ENCODE results near the gene PCSK5.
"Not testable (repeated sequence)": the region's sequence is repeated elsewhere in the genome, so short reads cannot be mapped to it uniquely, and the experiment has no call there.

Gene PCSK5

GRCh38 chr9:75890472-75891276, at the start of gene PCSK5:
Gene PCSK5 (plus strand): TSS chr9:75890673. CDS start chr9:75891182, 509 bp downstream.
- peak; percentile 68 to 77 for DNase-seq (ENCODE audit: low read depth in 2 of 2)

GRCh38 chr9:75844321-75844720, 46.2 kb upstream of the PCSK5 start:
- no peak for DNase-seq (ENCODE audit: low read depth in 2 of 2)

DNA sequence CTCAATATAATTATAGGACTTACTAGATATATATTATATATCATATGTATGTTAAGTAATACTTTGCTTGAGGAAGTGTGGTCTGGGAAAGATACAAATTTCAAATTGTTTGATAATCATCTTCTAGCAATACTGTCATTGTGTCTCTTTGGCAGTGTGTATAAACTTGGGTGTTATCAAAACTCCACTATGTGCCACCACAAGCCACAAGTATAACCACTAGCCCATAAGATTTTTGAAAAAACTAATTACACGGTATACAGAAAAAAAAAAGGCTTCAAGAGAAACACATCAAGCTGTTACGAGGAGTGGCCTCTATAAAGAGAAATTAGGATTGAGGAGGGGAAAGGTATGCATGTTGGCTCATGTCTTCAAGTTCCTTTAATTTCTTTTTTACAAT, 44.7 kb upstream of the PCSK5 start:
- no peak for DNase-seq (ENCODE audit: low read depth in 2 of 2)

DNA sequence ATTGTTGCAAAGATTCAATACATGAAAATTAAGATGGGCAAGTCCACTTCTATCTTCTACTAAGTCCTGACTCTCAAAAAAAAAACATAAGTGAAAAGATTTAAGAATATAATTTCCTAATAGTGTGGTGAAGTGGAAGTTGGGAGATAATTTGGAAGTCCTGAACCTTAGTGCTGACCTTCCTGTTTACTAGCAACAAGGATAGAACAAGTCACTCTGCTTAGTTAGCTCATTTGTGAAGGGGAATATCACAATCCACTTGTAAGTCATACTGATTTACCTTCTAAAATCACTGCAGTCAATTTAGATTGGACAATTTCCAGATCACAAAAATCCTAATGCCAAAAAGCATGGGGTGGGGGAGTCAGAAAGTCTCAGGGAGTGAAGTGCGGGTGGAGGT, 43.4 kb upstream of the PCSK5 start:
- DNase-seq (ENCODE audit: low read depth in 2 of 2) = no peak

DNA sequence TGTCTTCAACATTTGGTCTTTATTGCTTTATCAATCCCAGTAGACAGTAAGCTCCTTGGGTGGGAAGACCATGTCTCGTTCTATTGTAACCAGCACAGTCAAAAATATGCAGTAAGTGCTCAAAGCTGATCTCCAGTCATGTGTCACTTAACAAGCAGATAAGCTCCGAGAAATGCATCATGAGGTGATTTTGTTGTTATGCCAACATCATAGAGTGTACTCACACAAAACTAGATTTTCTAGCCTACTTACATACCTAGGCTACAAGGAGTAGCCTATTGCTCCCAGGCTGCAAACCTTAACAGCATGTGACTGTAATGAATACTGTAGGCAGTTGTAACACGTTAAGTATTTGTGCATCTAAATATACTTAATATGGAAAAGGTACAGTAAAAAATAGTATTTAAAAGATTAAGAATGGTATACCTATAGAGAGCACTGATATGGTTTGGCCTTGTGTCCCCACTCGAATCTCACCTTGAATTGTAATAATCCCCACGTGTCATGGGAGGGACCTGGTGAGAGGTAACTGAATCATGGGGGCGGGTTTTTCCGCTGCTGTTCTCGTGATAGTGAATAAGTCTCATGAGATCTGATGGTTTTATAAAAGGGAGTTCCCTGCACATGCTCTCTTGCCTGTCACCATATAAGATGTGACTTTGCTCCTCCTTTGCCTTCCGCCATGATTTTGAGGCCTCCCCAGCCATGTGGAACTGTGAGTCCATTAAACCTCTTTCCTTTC, 39.8 kb upstream of the PCSK5 start:
- DNase-seq (ENCODE audit: low read depth in 2 of 2) = no peak

GRCh38 chr9:75851917-75852316, 38.6 kb upstream of the PCSK5 start:
- DNase-seq (ENCODE audit: low read depth in 2 of 2) = no peak

DNA sequence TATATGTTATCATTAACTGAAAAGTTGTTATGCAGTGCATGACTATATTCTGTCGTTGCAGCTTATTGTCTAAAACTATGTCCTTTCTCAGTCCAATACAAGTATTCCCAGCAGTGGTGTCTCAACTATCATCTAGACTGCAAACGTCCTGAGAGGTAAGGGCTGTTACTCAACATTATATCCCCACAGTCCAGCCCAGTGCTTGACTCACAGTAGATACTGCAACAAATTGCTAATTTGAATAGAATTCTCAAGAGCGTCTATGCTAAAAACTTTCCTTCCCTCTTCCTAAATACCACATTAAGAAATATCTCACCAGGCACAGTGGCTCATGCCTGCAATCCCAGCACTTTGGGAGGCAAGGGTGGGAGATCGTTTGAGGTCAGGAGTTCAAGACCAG, 37.7 kb upstream of the PCSK5 start:
- no peak for DNase-seq (ENCODE audit: low read depth in 2 of 2)

DNA sequence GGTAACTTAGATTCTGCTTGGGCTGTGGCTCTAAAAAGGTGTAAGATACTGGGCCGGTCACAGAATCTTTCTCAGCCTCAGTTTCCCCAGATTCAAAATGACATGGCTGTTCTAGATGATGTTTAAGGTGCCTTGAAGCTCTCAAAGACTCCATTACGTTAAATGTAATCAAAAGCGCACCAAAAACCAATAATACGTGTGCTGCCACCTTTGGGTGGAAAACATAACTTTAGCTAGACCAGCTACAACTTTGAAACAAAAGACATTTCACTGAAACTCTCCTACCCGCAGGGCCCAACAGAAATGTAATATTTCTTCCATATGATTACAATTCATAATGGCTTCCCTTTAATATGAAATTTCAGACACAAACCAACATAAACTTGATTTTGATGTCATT, 35.0 kb upstream of the PCSK5 start:
- DNase-seq (ENCODE audit: low read depth in 2 of 2) = no peak

DNA sequence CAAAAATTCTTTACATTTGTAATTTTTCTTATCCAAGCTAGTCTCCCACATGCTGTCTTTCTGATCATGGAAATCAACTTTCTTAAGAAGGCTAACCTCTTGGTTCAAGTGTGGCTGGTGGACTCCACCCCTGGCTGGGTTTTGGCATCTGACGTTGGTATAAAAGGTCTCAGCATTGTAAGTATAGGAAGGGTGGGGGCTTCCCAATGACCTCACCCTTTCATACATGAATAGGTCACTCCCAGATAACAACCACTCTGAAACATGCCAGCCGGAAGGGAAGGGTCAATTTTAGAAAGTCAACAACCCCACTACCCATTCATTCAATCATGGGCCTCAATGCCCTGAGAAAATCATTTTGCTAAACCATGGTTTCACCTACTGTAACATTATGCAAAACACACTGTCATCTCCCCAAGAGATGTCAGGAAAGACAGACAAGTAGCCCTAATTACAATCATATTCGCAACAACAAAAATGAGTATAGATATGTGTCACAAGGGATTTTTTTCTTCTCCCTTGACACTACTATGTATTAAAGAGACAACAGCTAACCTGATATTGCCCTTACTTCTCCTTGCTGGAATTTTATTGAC, 31.9 kb upstream of the PCSK5 start:
- DNase-seq (ENCODE audit: low read depth in 2 of 2) = no peak

DNA sequence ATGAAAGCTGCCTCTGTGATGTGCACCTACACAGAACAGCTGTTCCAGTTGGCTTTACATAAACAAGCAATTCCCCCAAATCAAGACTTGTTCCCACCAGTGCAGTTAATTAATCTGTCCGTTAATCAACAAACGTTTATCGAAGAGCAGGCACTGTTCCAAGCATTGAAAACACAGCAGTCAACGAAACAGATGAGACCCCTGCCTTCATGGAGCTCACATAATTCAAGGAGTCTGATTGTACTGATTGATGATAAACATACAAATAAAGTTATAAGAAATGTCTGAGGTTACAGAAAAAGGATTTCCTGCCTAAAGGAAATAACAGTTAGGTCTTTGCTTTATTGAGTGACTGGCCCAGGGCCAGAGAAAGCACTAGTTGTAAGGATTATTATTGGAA, 26.2 kb upstream of the PCSK5 start:
- DNase-seq (ENCODE audit: low read depth in 2 of 2) = no peak

DNA sequence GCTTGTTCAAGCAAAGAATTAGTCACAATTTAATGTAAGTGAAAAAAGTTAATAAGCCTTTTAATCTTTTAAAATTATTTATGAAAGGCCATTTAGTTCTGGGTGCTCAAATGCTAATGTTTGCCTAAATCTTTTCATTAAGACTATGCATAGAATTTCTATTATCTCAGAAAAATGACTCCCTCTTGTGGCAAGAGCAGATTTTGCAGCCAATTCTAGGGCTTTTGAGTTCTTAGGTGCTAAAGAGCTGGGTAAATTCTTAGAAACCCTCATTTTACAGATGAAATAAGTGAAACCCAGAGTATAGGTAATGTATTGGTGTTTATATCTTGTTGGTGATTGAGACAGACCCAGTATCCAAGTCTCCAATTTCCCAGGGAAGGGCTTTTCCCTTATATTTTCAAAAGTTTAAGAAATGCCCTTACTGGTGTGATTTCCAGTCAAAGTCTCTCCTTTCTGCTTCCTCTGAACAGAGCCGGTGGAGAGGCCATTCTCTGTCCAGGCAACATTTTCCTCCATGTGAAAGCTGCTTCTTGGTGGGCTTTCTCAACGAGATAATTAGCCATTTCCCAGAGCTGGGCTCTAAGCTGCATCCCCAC, 24.1 kb upstream of the PCSK5 start:
- peak in 1 of 2 experiments; percentile 34 for DNase-seq (ENCODE audit: low read depth in 2 of 2)

GRCh38 chr9:75868526-75868925, 21.9 kb upstream of the PCSK5 start:
- DNase-seq (ENCODE audit: low read depth in 2 of 2) = not testable (repeated sequence)

DNA sequence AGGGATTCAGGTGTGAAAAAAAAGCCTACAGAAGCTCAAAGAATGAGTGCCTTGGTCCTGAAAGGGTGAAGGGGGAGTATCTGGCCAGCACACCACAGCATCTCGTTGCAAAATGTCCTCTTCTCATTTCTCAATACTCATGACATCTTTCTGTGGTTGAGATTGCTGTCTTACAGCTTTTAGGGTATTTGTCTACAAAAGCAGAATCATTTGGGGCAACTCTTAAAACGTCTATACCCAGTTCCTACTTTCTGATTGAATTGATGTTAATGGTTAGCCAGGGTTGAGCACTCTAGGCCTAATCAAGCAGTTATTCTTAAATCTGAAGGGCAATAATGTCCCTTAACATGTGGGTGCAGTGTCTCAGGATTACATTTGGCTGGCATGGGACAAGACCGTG, 21.2 kb upstream of the PCSK5 start:
- DNase-seq (ENCODE audit: low read depth in 2 of 2) = no peak

DNA sequence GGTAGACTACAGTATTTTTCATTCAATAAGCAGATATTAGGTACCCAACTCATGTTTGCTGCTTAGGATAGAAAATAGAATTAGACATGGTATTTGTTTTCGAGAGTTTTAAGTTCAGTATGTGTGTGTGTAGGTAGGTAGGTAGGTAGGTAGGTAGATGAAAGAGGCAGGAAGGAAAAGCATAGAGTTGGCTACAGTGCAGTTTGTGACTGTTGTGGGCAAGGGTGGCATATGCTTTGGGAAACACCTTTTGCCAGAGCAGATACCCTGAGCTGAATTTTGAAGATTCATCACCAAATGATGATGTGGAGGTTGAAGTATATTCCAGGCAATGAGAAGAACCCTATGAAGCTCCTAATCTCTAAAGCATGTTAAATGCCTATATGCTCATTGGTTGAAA, 20.0 kb upstream of the PCSK5 start:
- no peak for DNase-seq (ENCODE audit: low read depth in 2 of 2)

GRCh38 chr9:75871624-75872023, 18.8 kb upstream of the PCSK5 start:
- no peak for DNase-seq (ENCODE audit: low read depth in 2 of 2)

GRCh38 chr9:75873712-75874111, 16.8 kb upstream of the PCSK5 start:
- DNase-seq (ENCODE audit: low read depth in 2 of 2) = no peak

- DNase-seq (ENCODE audit: low read depth in 2 of 2) = no peak
Observed at GRCh38 chr9:75876999-75877640, 13.4 kb upstream of the PCSK5 start.

- no peak for DNase-seq (ENCODE audit: low read depth in 2 of 2)
Observed at GRCh38 chr9:75878488-75878860, 12.0 kb upstream of the PCSK5 start.

GRCh38 chr9:75880618-75881017, 9.9 kb upstream of the PCSK5 start:
- DNase-seq (ENCODE audit: low read depth in 2 of 2) = no peak

- DNase-seq (ENCODE audit: low read depth in 2 of 2) = no peak
Observed at GRCh38 chr9:75881761-75882160, 8.7 kb upstream of the PCSK5 start.

DNA sequence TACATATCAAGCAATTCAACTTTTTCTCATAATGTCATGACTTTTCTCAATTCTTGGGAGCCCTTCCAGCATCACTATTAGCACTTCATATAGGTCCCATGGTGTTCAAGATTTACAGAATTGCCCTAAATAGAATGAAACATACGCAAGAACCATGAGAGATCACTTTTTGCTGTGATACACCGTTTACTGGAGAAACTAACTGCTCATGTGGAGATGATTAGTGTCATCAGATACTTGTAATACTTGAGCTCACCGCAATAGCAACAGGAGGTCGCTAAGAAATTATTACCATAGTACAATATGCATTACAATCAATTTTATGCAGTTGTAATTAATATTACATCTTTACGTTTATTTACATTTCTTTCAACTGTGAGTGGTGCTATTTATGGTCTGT, 4.8 kb upstream of the PCSK5 start:
- no peak for DNase-seq (ENCODE audit: low read depth in 2 of 2)

DNA sequence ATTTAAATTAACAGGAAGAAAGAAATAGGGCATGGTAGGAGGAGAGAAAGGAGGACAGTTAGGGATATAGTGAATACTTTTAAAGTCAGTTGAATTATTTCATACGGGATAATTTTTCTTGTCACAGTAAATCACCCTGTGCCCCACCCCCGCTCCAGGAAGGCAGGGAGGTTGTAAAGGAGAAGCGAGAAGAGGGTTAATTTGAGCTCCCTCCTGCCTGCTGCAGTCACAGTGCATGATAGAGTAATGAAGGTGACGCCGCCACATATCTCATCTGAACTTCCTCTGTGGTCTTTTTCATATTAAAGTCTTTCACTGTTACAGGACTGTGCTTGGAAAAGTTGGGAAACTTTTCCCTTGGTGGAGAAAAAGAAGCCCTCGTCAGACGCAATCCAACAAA, 896 bp upstream of the PCSK5 start:
- DNase-seq (ENCODE audit: low read depth in 2 of 2) = no peak

All from stimulated activated CD4-positive, alpha-beta T cell treated with anti-CD3 and anti-CD28 coated beads, Interleukin-12 subunit alpha, Interleukin-12 subunit beta, amount 100 ng/mL, for 24 hours (primary cell).